HepG2 (cell line): ENCODE measurements around the gene RREB1. TPM values are rescaled to one million over a fixed set of nuclear protein-coding genes. Genes with fewer than 3 reads are reported as not detected.

ENCODE experiments used
- CENPT ChIP-seq: sonication (generic); formaldehyde crosslinking; IDR thresholded peaks from 2 replicates; pipeline ENCODE4 v1.8.0; 2022; ENCODE audit warnings: low read depth, mild to moderate bottlenecking, moderate library complexity, missing genetic modification reagents
- ELK4 ChIP-seq: sonication (generic); formaldehyde crosslinking; IDR thresholded peaks from 2 replicates; pipeline ENCODE4 v1.9.0; 2021; ENCODE audit warnings: missing genetic modification reagents, borderline replicate concordance
- FOXO4 ChIP-seq: sonication (generic); formaldehyde crosslinking; conservative IDR thresholded peaks from 2 replicates; pipeline ENCODE4 v1.8.1; 2023; ENCODE audit warnings: missing genetic modification reagents
- GPBP1L1 ChIP-seq: sonication (generic); formaldehyde crosslinking; IDR thresholded peaks from 2 replicates; pipeline ENCODE4 v1.5.0; 2020; ENCODE audit warnings: mild to moderate bottlenecking, missing genetic modification reagents
- HOXA7 ChIP-seq: sonication (generic); formaldehyde crosslinking; IDR thresholded peaks from 2 replicates; pipeline ENCODE4 v1.8.1; 2022; ENCODE audit warnings: mild to moderate bottlenecking, missing genetic modification reagents, moderate library complexity
- KLF12 ChIP-seq: sonication (generic); formaldehyde crosslinking; IDR thresholded peaks from 2 replicates; pipeline ENCODE4 v1.4.0; 2020; ENCODE audit warnings: missing genetic modification reagents, borderline replicate concordance
- KLF6 ChIP-seq: IDR thresholded peaks from 2 replicates; pipeline ENCODE4 v1.8.0; 2016; ENCODE audit warnings: missing biosample characterization, missing genetic modification reagents
- MAFF ChIP-seq: IDR thresholded peaks from 2 replicates; pipeline ENCODE4 v1.6.1; 2011; ENCODE audit warnings: low read depth, low read length, improper control_type of control experiment
- MAX ChIP-seq: IDR thresholded peaks from 2 replicates; pipeline ENCODE4 v1.6.1; 2012; ENCODE audit warnings: inconsistent platforms
- RELA ChIP-seq: sonication (generic); formaldehyde crosslinking; IDR thresholded peaks from 2 replicates; pipeline ENCODE4 v1.4.0; 2020; ENCODE audit warnings: missing genetic modification reagents
- SNAI1 ChIP-seq: sonication (generic); formaldehyde crosslinking; IDR thresholded peaks from 2 replicates; pipeline ENCODE4 v1.5.0; 2020; ENCODE audit warnings: mild to moderate bottlenecking, missing genetic modification reagents, borderline replicate concordance
- TAF15 ChIP-seq: fragments of 200-400 bp; formaldehyde crosslinking; IDR thresholded peaks from one replicate; pipeline ENCODE4 v1.6.1; 2018; ENCODE audit warnings: mild to moderate bottlenecking, low read depth, low read length; ENCODE audit not compliant: poor library complexity, severe bottlenecking
- ZBTB43 ChIP-seq: sonication (generic); formaldehyde crosslinking; conservative IDR thresholded peaks from 2 replicates; pipeline ENCODE4 v1.4.0; 2020; ENCODE audit warnings: missing genetic modification reagents
- ZNF430 ChIP-seq: sonication (generic); formaldehyde crosslinking; IDR thresholded peaks from 2 replicates; pipeline ENCODE4 v1.9.0; 2021; ENCODE audit warnings: mild to moderate bottlenecking, missing genetic modification reagents
- ZNF552 ChIP-seq: sonication (generic); formaldehyde crosslinking; IDR thresholded peaks from 2 replicates; pipeline ENCODE4 v1.9.0; 2022; ENCODE audit warnings: missing genetic modification reagents, mild to moderate bottlenecking, borderline replicate concordance
- ZNF577 ChIP-seq: sonication (generic); formaldehyde crosslinking; IDR thresholded peaks from 2 replicates; pipeline ENCODE4 v1.4.0; 2020; ENCODE audit warnings: mild to moderate bottlenecking, low read depth, missing genetic modification reagents, borderline replicate concordance
- ZNF713 ChIP-seq: sonication (generic); formaldehyde crosslinking; IDR thresholded peaks from 2 replicates; pipeline ENCODE4 v1.4.0; 2020; ENCODE audit warnings: mild to moderate bottlenecking, missing genetic modification reagents
- ZNF883 ChIP-seq: sonication (generic); formaldehyde crosslinking; IDR thresholded peaks from 2 replicates; pipeline ENCODE4 v1.5.1; 2020; ENCODE audit warnings: mild to moderate bottlenecking, missing genetic modification reagents; ENCODE audit errors: not compliant biosample characterization
- polyA plus RNA-seq, 8 experiments: library from polyadenylated mRNA; depleted of rRNA in 3 of 8; stranded (reverse) in 7 of 8; unstranded in 1 of 8; fragments of >200 nt; fragmentation: Illumina TruSeq in 4 of 8; extraction: Trizol in 4 of 8; gene quantifications; 2 replicates each; pipeline versions ENCODE4 v1.2.1 to v1.2.3, GENCODE V29; 2011 to 2016; ENCODE audit warnings: low read depth in 4 of 8, missing spikeins in 1 of 8, mixed read lengths in 1 of 8; ENCODE audit not compliant: insufficient read depth in 1 of 8
- total RNA-seq, 5 experiments: library from RNA; depleted of rRNA; stranded (reverse); fragments of >200 nt; fragmentation: Illumina TruSeq; extraction: Trizol; gene quantifications; 2 replicates each; pipeline ENCODE4 v1.2.3, GENCODE V29; 2016; ENCODE audit warnings: low read depth in 1 of 5

RREB1 gene
- total and polyA plus RNA-seq, 2 of the 13 experiments (the other 11 are each of a cell fraction or from before 2014, with no cell fraction given), result 6.1 to 23.2 TPM

- no peak for TF ChIP-seq TAF15
- TF ChIP-seq ZNF577, result no peak
- no peak for TF ChIP-seq ZNF430
- TF ChIP-seq KLF12 (CRISPR knock-in tag), result no peak
- no peak for TF ChIP-seq ZNF883 (CRISPR knock-in tag)
- TF ChIP-seq SNAI1 (CRISPR knock-in tag), result 0 out of 2 replicates have a peak, but pooled peaks have one; percentile 57
- TF ChIP-seq RELA (CRISPR knock-in tag), result no peak
- no peak for TF ChIP-seq CENPT (CRISPR knock-in tag)
- TF ChIP-seq ZBTB43 (CRISPR knock-in tag), result 0 out of 2 replicates have a peak, but pooled peaks have one; percentile 7
- no peak for TF ChIP-seq GPBP1L1
- TF ChIP-seq KLF6, result no peak
- no peak for TF ChIP-seq ELK4 (CRISPR knock-in tag)
- no peak for TF ChIP-seq ZNF713 (CRISPR knock-in tag)
- no peak for TF ChIP-seq MAX
- TF ChIP-seq MAFF, result no peak
- no peak for TF ChIP-seq HOXA7 (CRISPR knock-in tag)
- no peak for TF ChIP-seq FOXO4 (CRISPR knock-in tag)
- TF ChIP-seq ZNF552, result no peak
Measured at GRCh38 chr6:7238526-7238899, 130.8 kb downstream of the RREB1 start (continued).
